ENCODE data around the gene PAPPA.

- TF ChIP-seq CTCF (IDR thresholded peaks at IDR 0.05; ENCODE audit: low read depth, low read length) (no peak), POLR2A (IDR thresholded peaks at IDR 0.05; ENCODE audit: extremely low read depth, insufficient read length) (no peak)
Measured at GRCh38 chr9:116393198-116393597, 239.6 kb downstream of the PAPPA start.
